PC-3 (cell line): Measurements from ENCODE around the gene TOMM70. TPM values are rescaled to one million over a fixed set of nuclear protein-coding genes. Genes with fewer than 3 reads are reported as not detected.

Experiments used
- ATAC-seq: fragments of 200-7000 bp; cut with Tn5 transposase; 2 replicates; pipeline ENCODE4 v1.9.1; 2020; ENCODE audit warnings: mild to moderate bottlenecking, moderate library complexity
- BruUV-seq: library from RNA; stranded (reverse); fragments of 400-500 nt; replicated peaks from 2 replicates; lab custom pipeline; 2021; lab: Mats Ljungman, UMichigan
- CTCF ChIA-PET: fragments of 300-600 bp; sonication (Branson Sonifier 250); formaldehyde crosslinking; loops from one replicate; lab custom pipeline; 2022; ENCODE audit warnings: antibody characterized with exemption; lab: Charles Lee
- POLR2A ChIA-PET: fragments of 300-600 bp; sonication (Branson Sonifier 250); formaldehyde crosslinking; loops from one replicate; lab custom pipeline; 2022; ENCODE audit warnings: antibody characterized with exemption; ENCODE audit not compliant: unreplicated experiment; lab: Charles Lee
- DNase-seq: peaks from one replicate; pipeline ENCODE4 v3.0.0-alpha.2; 2015
- H2AFZ ChIP-seq: fragments of 300-600 bp; sonication (generic); 2 replicates; pipeline ENCODE4 v1.6.0; 2016; ENCODE audit warnings: antibody characterized with exemption, low read length
- H3F3A ChIP-seq: fragments of 300-600 bp; sonication (generic); one replicate; pipeline ENCODE4 v1.6.0; 2017; ENCODE audit warnings: antibody characterized with exemption, low read length, control low read depth, mild to moderate bottlenecking; ENCODE audit not compliant: unreplicated experiment
- H3K27ac ChIP-seq: fragments of 300-600 bp; sonication (generic); 2 replicates; pipeline ENCODE4 v1.5.1; 2016; ENCODE audit warnings: mild to moderate bottlenecking, low read length
- H3K27me3 ChIP-seq: fragments of 300-600 bp; sonication (generic); 2 replicates; pipeline ENCODE4 v1.6.1; 2016; ENCODE audit warnings: low read length, mixed read lengths
- H3K36me3 ChIP-seq: fragments of 300-600 bp; sonication (generic); 2 replicates; pipeline ENCODE4 v1.6.1; 2016; ENCODE audit warnings: low read depth, mixed run types, low read length, mixed read lengths
- H3K4me1 ChIP-seq: fragments of 300-600 bp; sonication (generic); 2 replicates; pipeline ENCODE4 v1.5.1; 2016; ENCODE audit warnings: low read length; ENCODE audit not compliant: insufficient read depth
- H3K4me2 ChIP-seq: fragments of 300-600 bp; sonication (generic); 2 replicates; pipeline ENCODE4 v1.6.0; 2016; ENCODE audit warnings: low read length
- H3K4me3 ChIP-seq: fragments of 300-600 bp; sonication (generic); 2 replicates; pipeline ENCODE4 v1.5.1; 2016; ENCODE audit warnings: mild to moderate bottlenecking, low read length, mixed read lengths
- H3K79me2 ChIP-seq: fragments of 300-600 bp; sonication (generic); 2 replicates; pipeline ENCODE4 v1.6.1; 2017; ENCODE audit warnings: low read length, mixed read lengths
- H3K9ac ChIP-seq: fragments of 300-600 bp; sonication (generic); 2 replicates; pipeline ENCODE4 v1.6.0; 2016; ENCODE audit warnings: mild to moderate bottlenecking, low read length
- H3K9me2 ChIP-seq: fragments of 300-600 bp; sonication (generic); replicated peaks from 2 replicates; pipeline ENCODE4 v1.6.1; 2016; ENCODE audit warnings: mixed run types, low read length, mixed read lengths
- H3K9me3 ChIP-seq: fragments of 300-600 bp; sonication (generic); 2 replicates; pipeline ENCODE4 v1.6.1; 2016; ENCODE audit warnings: low read length, mixed read lengths
- H4K20me1 ChIP-seq: fragments of 300-600 bp; sonication (generic); 2 replicates; pipeline ENCODE4 v1.6.1; 2016; ENCODE audit warnings: low read length, mixed read lengths
- CTCF ChIP-seq: fragments of 300-600 bp; sonication (generic); conservative IDR thresholded peaks from 2 replicates; pipeline ENCODE4 v1.5.1; 2017; ENCODE audit warnings: antibody characterized with exemption, low read depth, mild to moderate bottlenecking, low read length
- EZH2 ChIP-seq: fragments of 300-600 bp; sonication (generic); IDR thresholded peaks from one replicate; pipeline ENCODE4 v1.6.1; 2017; ENCODE audit warnings: antibody characterized with exemption, mild to moderate bottlenecking, low read length; ENCODE audit not compliant: unreplicated experiment
- EZH2phosphoT487 ChIP-seq: fragments of 300-600 bp; sonication (generic); IDR thresholded peaks from 2 replicates; pipeline ENCODE4 v1.6.1; 2018; ENCODE audit warnings: mild to moderate bottlenecking, antibody characterized with exemption, low read length, borderline replicate concordance
- intact Hi-C: fragments of 100-400 bp; cut with micrococcal nuclease; formaldehyde crosslinking; loops from 2 replicates; pipeline ENCODE4 v1.9.0; 2023
- total RNA-seq: library from RNA; depleted of rRNA; stranded (reverse); fragments of >200 nt; gene quantifications from 2 replicates; pipeline ENCODE4 v1.2.3, GENCODE V29; 2014

TOMM70 gene
- total RNA-seq, 1 experiment from 2014 or later: 85.3 TPM

DNA sequence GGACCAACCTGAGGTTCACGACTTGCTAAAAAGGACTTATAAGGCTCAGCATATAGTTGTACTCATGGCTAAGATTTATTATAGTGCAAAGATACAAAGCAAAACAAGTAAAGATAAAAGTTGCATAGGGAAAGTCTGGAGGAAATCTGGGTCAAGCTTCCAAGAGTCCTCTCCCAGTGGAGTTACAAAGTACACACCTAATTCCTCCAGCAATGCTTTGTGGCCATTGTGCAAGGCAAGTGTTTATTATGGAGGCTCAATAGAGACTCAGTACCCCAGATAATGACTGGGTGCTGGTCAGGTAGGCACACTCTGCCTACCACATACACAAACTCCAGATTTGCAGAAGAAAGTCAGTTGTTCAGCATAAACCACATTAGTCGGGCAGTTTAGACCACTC, 23.4 kb upstream of the TOMM70 start:
- Histone ChIP-seq H3K4me1 (peaks cover 18% of the 10 kb centered on the region), H3K9me3 (no peaks in the 10 kb centered on the region), H3K79me2 (no peaks in the 10 kb centered on the region), H3K27ac (no peak overlapping the region), H3K9me2 (no peaks in the 10 kb centered on the region), H3K9ac (no peak overlapping the region), H3K4me2 (no peak overlapping the region), H2AFZ (no peak overlapping the region), H3K36me3 (no peaks in the 10 kb centered on the region), H3K27me3 (no peaks in the 10 kb centered on the region), H4K20me1 (no peaks in the 10 kb centered on the region), H3F3A (no peaks in the 10 kb centered on the region), H3K4me3 (no peak overlapping the region)
- DNase-seq: no peak
- TF ChIP-seq EZH2phosphoT487: no peak
- TF ChIP-seq EZH2: no peak
- TF ChIP-seq CTCF: no peak
- CTCF ChIA-PET: interaction anchor here (0.5 kb wide), 1 partner anchor 772 kb away, joined by 3 read pairs; no protein-coding TSS in a partner anchor
- POLR2A ChIA-PET: no interaction called here
- intact Hi-C loops: no loop called here
- no peak for ATAC-seq
- no TSS peak for BruUV-seq

DNA sequence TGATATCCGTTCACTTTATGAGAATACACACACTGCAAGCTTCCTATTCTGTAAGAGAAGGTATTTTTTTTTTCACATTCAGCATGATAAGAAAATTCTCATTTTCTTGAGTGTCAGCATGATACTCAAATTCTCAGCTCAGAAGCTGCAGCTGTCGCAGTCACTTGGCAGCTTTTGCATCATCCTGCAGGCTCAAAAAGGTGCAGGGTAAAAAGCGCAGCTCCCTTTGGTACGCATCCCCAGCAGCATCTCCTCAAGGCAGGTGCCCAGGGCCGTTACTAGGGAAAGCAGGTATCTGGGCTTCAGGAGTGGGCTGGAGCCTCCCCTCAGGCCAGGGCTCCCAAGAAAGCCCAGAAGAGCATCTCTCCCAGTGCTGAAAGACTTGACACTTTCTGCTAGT, 22.7 kb upstream of the TOMM70 start:
- no peak for TF ChIP-seq EZH2phosphoT487
- no peak for TF ChIP-seq CTCF
- no peak for TF ChIP-seq EZH2

DNA sequence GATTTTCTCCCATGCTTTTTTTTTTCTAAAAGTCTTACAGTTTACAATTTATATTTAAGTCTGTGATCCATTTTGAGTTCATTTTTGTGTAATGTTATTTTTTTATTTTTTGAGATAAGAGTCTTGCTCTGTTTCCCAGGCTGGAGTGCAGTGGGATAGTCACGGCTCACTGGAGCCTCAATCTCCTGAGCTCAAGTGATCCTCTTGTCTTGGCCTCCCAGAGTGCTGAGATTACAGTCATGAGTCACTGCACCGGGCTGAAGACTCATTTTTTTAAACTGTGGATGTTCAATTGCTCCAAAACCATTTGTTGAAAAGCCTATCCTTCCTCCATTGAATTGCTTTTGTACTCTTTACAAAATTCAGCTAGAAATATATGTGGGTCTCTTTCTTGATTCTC, 20.0 kb upstream of the TOMM70 start:
- Histone ChIP-seq H3K27ac (no peak overlapping the region), H3K4me1 (peaks cover 13% of the 10 kb centered on the region), H3F3A (no peaks in the 10 kb centered on the region), H3K36me3 (no peaks in the 10 kb centered on the region), H3K9me3 (no peaks in the 10 kb centered on the region), H4K20me1 (no peaks in the 10 kb centered on the region), H3K4me3 (no peak overlapping the region), H3K4me2 (no peak overlapping the region), H3K27me3 (no peaks in the 10 kb centered on the region), H3K79me2 (no peaks in the 10 kb centered on the region), H3K9ac (no peak overlapping the region), H2AFZ (no peak overlapping the region), H3K9me2 (no peaks in the 10 kb centered on the region)
- intact Hi-C loops: no loop called here
- POLR2A ChIA-PET: no interaction called here
- CTCF ChIA-PET: no interaction called here
- ATAC-seq (no peak), DNase-seq (no peak)
- no peak for TF ChIP-seq EZH2
- no peak for TF ChIP-seq CTCF
- no peak for TF ChIP-seq EZH2phosphoT487
- BruUV-seq: no TSS peak

More for the DNA sequence above, 22.7 kb upstream of the TOMM70 start:
- no peak overlapping the region for H3K9ac ChIP-seq
- no peaks in the 10 kb centered on the region for H4K20me1 ChIP-seq
- no peaks in the 10 kb centered on the region for H3K79me2 ChIP-seq
- H3K4me2 ChIP-seq: no peak overlapping the region
- no peaks in the 10 kb centered on the region for H3F3A ChIP-seq
- DNase-seq (no peak), ATAC-seq (no peak)
- H3K4me3 ChIP-seq: no peak overlapping the region
- H3K36me3 ChIP-seq: no peaks in the 10 kb centered on the region
- BruUV-seq: no TSS peak
- ChIA-PET CTCF (no interaction called here), POLR2A (no interaction called here)
- peaks cover 18% of the 10 kb centered on the region for H3K4me1 ChIP-seq
- no peaks in the 10 kb centered on the region for H3K27me3 ChIP-seq
- H2AFZ ChIP-seq: no peak overlapping the region
- no peaks in the 10 kb centered on the region for H3K9me2 ChIP-seq
- intact Hi-C loops: no loop called here
- H3K27ac ChIP-seq: no peak overlapping the region
- no peaks in the 10 kb centered on the region for H3K9me3 ChIP-seq
